Keratinocyte (primary cell): ENCODE measurements around the gene VDAC2.

Experiments
- EZH2 ChIP-seq: IDR thresholded peaks from one replicate; pipeline ENCODE4 v1.6.1; 2012; ENCODE audit warnings: inconsistent platforms, mild to moderate bottlenecking, low read length, moderate library complexity
- TF ChIP-seq, protein P1 (sequence below), 3 experiments: IDR thresholded peaks in 1 of 3; conservative IDR thresholded peaks in 1 of 3; optimal IDR thresholded peaks in 1 of 3; 2 replicates in 2 of 3; 3 replicates in 1 of 3; pipeline versions ENCODE3 to v1.5.1; 2011; ENCODE audit warnings: low read length in 3 of 3, mild to moderate bottlenecking in 3 of 3, moderate library complexity in 2 of 3, control low read depth in 1 of 3, inconsistent platforms in 1 of 3; ENCODE audit not compliant: insufficient read depth in 2 of 3; ENCODE audit errors: extremely low read depth in 1 of 3

DNA sequence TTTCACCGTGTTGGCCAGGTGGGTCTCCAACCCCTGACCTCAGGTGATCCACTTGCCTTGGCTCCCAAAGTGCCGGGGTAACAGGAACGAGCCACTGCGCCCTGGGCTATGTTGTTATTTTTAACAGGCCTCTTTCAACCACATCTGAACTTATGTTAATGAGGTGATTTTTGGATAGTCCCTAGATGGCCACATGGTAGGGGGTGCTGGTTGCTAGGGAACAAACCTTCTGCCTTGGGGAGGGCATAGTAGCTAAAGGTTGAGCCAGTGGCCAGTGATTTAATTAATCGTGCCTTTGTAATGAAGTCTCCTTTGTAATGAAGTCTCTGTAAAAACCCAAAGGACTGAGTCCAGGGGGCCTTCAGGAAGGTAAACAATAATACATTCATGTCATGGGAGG lies 16.1 kb downstream of the VDAC2 start:
- TF ChIP-seq, protein P1, sequence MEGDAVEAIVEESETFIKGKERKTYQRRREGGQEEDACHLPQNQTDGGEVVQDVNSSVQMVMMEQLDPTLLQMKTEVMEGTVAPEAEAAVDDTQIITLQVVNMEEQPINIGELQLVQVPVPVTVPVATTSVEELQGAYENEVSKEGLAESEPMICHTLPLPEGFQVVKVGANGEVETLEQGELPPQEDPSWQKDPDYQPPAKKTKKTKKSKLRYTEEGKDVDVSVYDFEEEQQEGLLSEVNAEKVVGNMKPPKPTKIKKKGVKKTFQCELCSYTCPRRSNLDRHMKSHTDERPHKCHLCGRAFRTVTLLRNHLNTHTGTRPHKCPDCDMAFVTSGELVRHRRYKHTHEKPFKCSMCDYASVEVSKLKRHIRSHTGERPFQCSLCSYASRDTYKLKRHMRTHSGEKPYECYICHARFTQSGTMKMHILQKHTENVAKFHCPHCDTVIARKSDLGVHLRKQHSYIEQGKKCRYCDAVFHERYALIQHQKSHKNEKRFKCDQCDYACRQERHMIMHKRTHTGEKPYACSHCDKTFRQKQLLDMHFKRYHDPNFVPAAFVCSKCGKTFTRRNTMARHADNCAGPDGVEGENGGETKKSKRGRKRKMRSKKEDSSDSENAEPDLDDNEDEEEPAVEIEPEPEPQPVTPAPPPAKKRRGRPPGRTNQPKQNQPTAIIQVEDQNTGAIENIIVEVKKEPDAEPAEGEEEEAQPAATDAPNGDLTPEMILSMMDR (optimal IDR thresholded peaks at IDR 0.05 in 1 of 3, IDR thresholded peaks at IDR 0.05 in 1 of 3, conservative IDR thresholded peaks at IDR 0.05 in 1 of 3; ENCODE audit: extremely low read depth in 1 of 3, insufficient read depth in 2 of 3, low read length in 3 of 3): no peak
- no peak for TF ChIP-seq EZH2
